ENCODE data around the gene PRKX.
"Not testable (repeated sequence)": the region's sequence is repeated elsewhere in the genome, so short reads cannot be mapped to it uniquely, and the experiment has no call there.

PRKX gene

GRCh38 chrX:3723460-3723859 is 10.0 kb upstream of the PRKX start:
- not testable (repeated sequence) for H3K4me1 ChIP-seq (ENCODE audit: insufficient read depth, low read length); H3K4me3 ChIP-seq (ENCODE audit: low read length); H3K27me3 ChIP-seq (ENCODE audit: insufficient read depth, low read length); H3K9me3 ChIP-seq (ENCODE audit: low read length); H3K36me3 ChIP-seq (ENCODE audit: insufficient read depth, low read length); H2AFZ ChIP-seq (ENCODE audit: low read depth, low read length)

GRCh38 chrX:3717742-3718420 is 4.4 kb upstream of the PRKX start:
- no peaks in the 10 kb centered on the region for H3K27me3 ChIP-seq (ENCODE audit: insufficient read depth, low read length)
- H3K4me1 ChIP-seq (ENCODE audit: insufficient read depth, low read length): peaks cover 2% of the 10 kb centered on the region
- H3K9me3 ChIP-seq (ENCODE audit: low read length): no peaks in the 10 kb centered on the region
- H3K36me3 ChIP-seq (ENCODE audit: insufficient read depth, low read length): no peaks in the 10 kb centered on the region
- no peak overlapping the region for H3K4me3 ChIP-seq (ENCODE audit: low read length)
- no peak overlapping the region for H2AFZ ChIP-seq (ENCODE audit: low read depth, low read length)

GRCh38 chrX:3715921-3716320 is 2.5 kb upstream of the PRKX start:
- no peaks in the 10 kb centered on the region for H3K36me3 ChIP-seq (ENCODE audit: insufficient read depth, low read length)

GRCh38 chrX:3714706-3715479 is 1.4 kb upstream of the PRKX start:
- not testable (repeated sequence) for H3K27me3 ChIP-seq (ENCODE audit: insufficient read depth, low read length); H3K36me3 ChIP-seq (ENCODE audit: insufficient read depth, low read length); H2AFZ ChIP-seq (ENCODE audit: low read depth, low read length); H3K9me3 ChIP-seq (ENCODE audit: low read length); H3K4me1 ChIP-seq (ENCODE audit: insufficient read depth, low read length); H3K4me3 ChIP-seq (ENCODE audit: low read length)

More at GRCh38 chrX:3715921-3716320, 2.5 kb upstream of the PRKX start:
- Histone ChIP-seq H3K27me3 (ENCODE audit: insufficient read depth, low read length) (no peaks in the 10 kb centered on the region), H3K4me1 (ENCODE audit: insufficient read depth, low read length) (peaks cover 2% of the 10 kb centered on the region), H2AFZ (ENCODE audit: low read depth, low read length) (no peak overlapping the region), H3K4me3 (ENCODE audit: low read length) (no peak overlapping the region), H3K9me3 (ENCODE audit: low read length) (no peaks in the 10 kb centered on the region)

- Histone ChIP-seq H3K9me3 (ENCODE audit: low read length) (no peaks in the 10 kb centered on the region), H3K4me3 (ENCODE audit: low read length) (peak overlapping the region; percentile 62), H2AFZ (ENCODE audit: low read depth, low read length) (peak overlapping the region; percentile 69), H3K4me1 (ENCODE audit: insufficient read depth, low read length) (peaks cover 2% of the 10 kb centered on the region), H3K27me3 (ENCODE audit: insufficient read depth, low read length) (no peaks in the 10 kb centered on the region), H3K36me3 (ENCODE audit: insufficient read depth, low read length) (no peaks in the 10 kb centered on the region)
These were observed 537 bp upstream of the PRKX start for GRCh38 chrX:3713937-3714434.

- H3K9me3 ChIP-seq (ENCODE audit: low read length): no peaks in the 10 kb centered on the region
- H3K4me1 ChIP-seq (ENCODE audit: insufficient read depth, low read length): peaks cover 2% of the 10 kb centered on the region
- no peaks in the 10 kb centered on the region for H3K27me3 ChIP-seq (ENCODE audit: insufficient read depth, low read length)
- peak overlapping the region; percentile 62 for H3K4me3 ChIP-seq (ENCODE audit: low read length)
- H2AFZ ChIP-seq (ENCODE audit: low read depth, low read length): peak overlapping the region; percentile 69
- H3K36me3 ChIP-seq (ENCODE audit: insufficient read depth, low read length): no peaks in the 10 kb centered on the region
These were observed 602 bp downstream of the PRKX start for GRCh38 chrX:3712870-3713224.

- Histone ChIP-seq H3K4me1 (ENCODE audit: insufficient read depth, low read length) (peaks cover 2% of the 10 kb centered on the region), H3K9me3 (ENCODE audit: low read length) (no peaks in the 10 kb centered on the region), H3K36me3 (ENCODE audit: insufficient read depth, low read length) (no peaks in the 10 kb centered on the region), H3K4me3 (ENCODE audit: low read length) (peak overlapping the region; percentile 62), H2AFZ (ENCODE audit: low read depth, low read length) (peak overlapping the region; percentile 69), H3K27me3 (ENCODE audit: insufficient read depth, low read length) (no peaks in the 10 kb centered on the region)
These were observed 1.2 kb downstream of the PRKX start for GRCh38 chrX:3712051-3712869.

- Histone ChIP-seq H3K27me3 (ENCODE audit: insufficient read depth, low read length) (no peaks in the 10 kb centered on the region), H3K4me3 (ENCODE audit: low read length) (peak overlapping the region; percentile 62), H2AFZ (ENCODE audit: low read depth, low read length) (no peak overlapping the region), H3K36me3 (ENCODE audit: insufficient read depth, low read length) (no peaks in the 10 kb centered on the region), H3K4me1 (ENCODE audit: insufficient read depth, low read length) (peaks cover 2% of the 10 kb centered on the region), H3K9me3 (ENCODE audit: low read length) (no peaks in the 10 kb centered on the region)
These were observed 2.0 kb downstream of the PRKX start for GRCh38 chrX:3711331-3711917.

GRCh38 chrX:3707673-3708274 is 5.7 kb downstream of the PRKX start:
- H2AFZ ChIP-seq (ENCODE audit: low read depth, low read length); H3K4me3 ChIP-seq (ENCODE audit: low read length); H3K4me1 ChIP-seq (ENCODE audit: insufficient read depth, low read length): not testable (repeated sequence)

GRCh38 chrX:3706481-3706880 is 7.0 kb downstream of the PRKX start:
- H2AFZ ChIP-seq (ENCODE audit: low read depth, low read length): no peak overlapping the region
- no peak overlapping the region for H3K4me3 ChIP-seq (ENCODE audit: low read length)
- H3K27me3 ChIP-seq (ENCODE audit: insufficient read depth, low read length): no peaks in the 10 kb centered on the region
- H3K4me1 ChIP-seq (ENCODE audit: insufficient read depth, low read length): no peaks in the 10 kb centered on the region
- H3K9me3 ChIP-seq (ENCODE audit: low read length): no peaks in the 10 kb centered on the region
- no peaks in the 10 kb centered on the region for H3K36me3 ChIP-seq (ENCODE audit: insufficient read depth, low read length)

More at GRCh38 chrX:3707673-3708274, 5.7 kb downstream of the PRKX start:
- not testable (repeated sequence) for H3K9me3 ChIP-seq (ENCODE audit: low read length); H3K36me3 ChIP-seq (ENCODE audit: insufficient read depth, low read length); H3K27me3 ChIP-seq (ENCODE audit: insufficient read depth, low read length)

GRCh38 chrX:3703251-3703650 is 10.2 kb downstream of the PRKX start:
- not testable (repeated sequence) for H3K4me3 ChIP-seq (ENCODE audit: low read length); H3K27me3 ChIP-seq (ENCODE audit: insufficient read depth, low read length); H3K4me1 ChIP-seq (ENCODE audit: insufficient read depth, low read length); H3K36me3 ChIP-seq (ENCODE audit: insufficient read depth, low read length); H3K9me3 ChIP-seq (ENCODE audit: low read length); H2AFZ ChIP-seq (ENCODE audit: low read depth, low read length)

GRCh38 chrX:3702095-3702494 is 11.4 kb downstream of the PRKX start:
- H3K27me3 ChIP-seq (ENCODE audit: insufficient read depth, low read length); H3K9me3 ChIP-seq (ENCODE audit: low read length); H3K36me3 ChIP-seq (ENCODE audit: insufficient read depth, low read length); H3K4me3 ChIP-seq (ENCODE audit: low read length); H2AFZ ChIP-seq (ENCODE audit: low read depth, low read length): not testable (repeated sequence)
- H3K4me1 ChIP-seq (ENCODE audit: insufficient read depth, low read length): peaks cover 12% of the 10 kb centered on the region

All from neuron (in vitro differentiated cells).